ENCODE results near the gene CAMK1D.
"Not testable (repeated sequence)": the region's sequence is repeated elsewhere in the genome, so short reads cannot be mapped to it uniquely, and the experiment has no call there.

Gene CAMK1D

DNA sequence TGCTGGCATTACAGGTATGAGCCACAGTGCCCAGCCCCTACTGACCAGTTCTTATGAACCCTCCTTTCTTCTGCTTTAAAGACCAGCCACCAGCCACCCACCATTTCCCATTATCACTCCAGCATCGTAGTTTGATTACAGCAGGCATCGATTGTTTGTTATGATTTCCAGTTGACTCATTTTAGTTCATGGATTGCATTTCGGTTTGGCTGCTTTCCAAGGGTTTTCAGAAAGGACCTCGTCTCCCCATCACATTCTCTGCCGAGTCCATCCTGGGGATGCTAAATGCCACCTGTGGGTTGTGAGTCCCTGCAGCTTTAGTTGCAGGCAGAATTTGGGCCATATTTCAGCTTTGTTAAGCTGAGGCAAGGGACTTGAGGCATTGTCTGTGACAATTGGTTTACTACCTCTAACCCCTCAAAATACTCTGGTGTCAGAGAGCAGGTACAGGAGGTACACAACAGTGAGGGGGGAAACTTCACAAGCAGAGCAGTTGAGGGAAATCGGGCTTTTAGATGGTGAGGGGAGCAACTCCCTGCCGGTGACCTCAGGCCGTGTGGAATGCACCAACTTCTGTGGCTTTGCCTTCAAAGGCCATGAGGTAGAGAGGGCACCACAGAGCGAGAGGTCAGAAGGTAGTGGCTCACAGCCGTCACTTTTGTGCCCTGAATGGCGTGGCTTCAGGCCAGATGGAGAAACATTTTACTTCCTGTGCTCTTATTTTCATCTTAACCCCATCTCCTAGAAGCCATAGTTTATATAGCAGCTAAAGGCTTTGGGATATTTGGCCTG is 448.3 kb downstream of the CAMK1D start:
- no peak for DNase-seq (ENCODE audit: low read depth)

DNA sequence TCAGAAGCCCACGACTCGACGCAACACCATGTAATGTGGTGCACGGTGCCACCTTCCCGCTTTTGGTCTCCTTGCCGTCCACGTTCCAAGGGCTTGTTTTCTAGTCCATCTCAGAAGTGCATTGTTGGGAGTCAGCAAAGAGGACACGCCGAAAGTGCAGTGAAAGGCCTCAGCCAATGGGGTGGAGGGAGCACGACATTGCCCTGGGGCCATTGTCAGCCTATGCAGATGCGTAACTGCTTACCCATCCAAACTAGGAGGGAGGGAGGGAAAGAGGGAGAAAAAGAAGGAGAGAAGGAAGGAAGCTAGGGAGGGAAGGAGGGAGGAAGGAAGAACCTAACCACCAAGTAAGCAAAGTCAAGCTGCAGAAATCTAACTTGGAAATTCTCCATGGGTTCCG is 449.8 kb downstream of the CAMK1D start:
- no peak for DNase-seq (ENCODE audit: low read depth)

DNA sequence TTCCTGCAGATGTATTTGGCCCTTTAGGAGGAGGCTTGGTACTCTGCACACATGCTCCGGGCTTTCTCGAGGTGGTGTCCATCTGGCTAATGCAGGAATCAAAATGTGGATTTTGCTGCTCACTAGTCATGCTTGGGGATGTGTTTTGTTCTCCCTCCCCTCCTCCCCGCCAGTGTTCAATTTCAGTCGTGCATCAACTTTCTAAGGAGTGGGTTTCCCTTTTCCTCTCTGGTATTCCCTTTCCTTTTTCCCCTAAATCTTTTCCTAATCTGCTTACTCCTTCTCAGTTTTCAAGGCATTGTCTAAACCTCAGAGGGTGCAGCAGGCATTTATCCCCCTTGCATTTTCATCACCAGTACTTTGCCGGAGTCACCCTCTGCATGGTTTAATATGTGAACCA is 450.4 kb downstream of the CAMK1D start:
- no peak for DNase-seq (ENCODE audit: low read depth)

DNA sequence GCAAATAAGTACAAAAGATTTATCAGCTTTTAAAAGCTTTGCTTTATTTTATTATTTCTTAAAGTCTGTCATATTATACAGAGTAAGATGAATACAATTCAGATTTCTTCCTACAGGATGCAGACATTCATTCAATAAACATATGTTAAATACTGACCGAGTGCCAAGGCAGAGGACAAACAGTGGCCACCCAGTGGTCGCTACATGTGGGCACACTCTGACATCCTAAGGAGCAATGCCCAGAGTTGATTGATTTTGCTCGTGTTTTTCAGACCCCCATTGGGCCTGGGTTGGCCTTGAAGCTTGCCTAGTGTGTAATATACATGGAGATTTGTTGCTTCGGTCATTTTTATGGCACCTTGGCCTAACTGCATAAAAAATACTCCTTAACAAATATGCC is 451.0 kb downstream of the CAMK1D start:
- no peak for DNase-seq (ENCODE audit: low read depth)

DNA sequence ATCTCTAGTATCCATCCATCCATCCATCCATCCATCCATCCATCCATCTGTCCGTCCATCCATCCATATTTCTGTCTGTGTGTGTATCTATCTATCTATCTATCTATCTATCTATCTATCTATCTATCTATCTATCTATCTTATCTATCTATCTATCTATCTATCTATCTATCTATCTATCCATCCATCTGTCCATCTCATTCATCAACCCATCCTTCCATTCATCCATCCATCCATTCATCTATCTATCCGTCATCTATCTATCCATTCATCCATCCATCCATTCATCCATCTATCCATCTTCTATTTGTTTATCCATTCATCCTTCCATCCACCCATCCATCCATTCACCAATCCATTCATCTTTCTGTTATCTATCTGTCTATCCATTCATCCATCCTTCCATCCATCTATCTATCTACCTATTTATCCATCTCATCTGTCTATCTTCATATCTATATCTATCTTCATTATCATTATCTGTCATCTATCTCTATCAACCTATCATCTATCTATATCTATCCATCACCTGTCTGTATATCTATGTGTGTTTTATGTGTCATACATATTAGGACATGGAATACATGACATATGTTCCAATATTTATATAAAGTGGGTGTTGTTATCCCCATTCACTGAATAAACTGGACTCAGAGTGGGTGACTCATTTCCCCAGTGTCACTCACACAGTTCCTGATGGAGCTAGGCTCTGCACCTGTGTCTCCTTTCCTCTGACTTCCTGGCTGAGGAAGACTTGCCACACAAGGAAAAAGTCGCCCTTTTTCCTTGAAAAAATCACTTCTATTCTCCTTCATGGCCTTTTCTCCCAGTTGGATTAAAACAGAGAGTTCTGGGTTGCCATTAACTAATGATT is 452.1 kb downstream of the CAMK1D start:
- no peak for DNase-seq (ENCODE audit: low read depth)

DNA sequence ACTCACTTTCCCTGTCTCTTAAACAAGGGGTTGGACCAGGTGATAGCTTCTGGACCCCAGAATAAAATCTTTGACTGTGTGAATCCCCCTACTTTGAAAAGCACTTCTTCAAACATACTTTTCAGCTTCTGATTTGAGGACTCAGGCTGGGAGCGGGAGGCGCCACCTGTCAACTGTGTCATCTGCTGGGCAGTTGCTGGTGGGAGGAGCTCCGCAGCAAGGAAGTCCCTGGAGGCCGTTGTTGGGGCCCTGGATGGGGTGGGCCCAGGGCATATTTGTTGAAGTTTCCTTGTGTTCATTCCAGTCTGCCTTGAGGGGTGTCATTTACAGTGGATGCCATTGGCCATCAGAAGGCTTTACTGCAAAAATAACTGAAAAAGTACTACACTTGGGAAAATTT is 454.4 kb downstream of the CAMK1D start:
- DNase-seq (ENCODE audit: low read depth) = no peak

DNA sequence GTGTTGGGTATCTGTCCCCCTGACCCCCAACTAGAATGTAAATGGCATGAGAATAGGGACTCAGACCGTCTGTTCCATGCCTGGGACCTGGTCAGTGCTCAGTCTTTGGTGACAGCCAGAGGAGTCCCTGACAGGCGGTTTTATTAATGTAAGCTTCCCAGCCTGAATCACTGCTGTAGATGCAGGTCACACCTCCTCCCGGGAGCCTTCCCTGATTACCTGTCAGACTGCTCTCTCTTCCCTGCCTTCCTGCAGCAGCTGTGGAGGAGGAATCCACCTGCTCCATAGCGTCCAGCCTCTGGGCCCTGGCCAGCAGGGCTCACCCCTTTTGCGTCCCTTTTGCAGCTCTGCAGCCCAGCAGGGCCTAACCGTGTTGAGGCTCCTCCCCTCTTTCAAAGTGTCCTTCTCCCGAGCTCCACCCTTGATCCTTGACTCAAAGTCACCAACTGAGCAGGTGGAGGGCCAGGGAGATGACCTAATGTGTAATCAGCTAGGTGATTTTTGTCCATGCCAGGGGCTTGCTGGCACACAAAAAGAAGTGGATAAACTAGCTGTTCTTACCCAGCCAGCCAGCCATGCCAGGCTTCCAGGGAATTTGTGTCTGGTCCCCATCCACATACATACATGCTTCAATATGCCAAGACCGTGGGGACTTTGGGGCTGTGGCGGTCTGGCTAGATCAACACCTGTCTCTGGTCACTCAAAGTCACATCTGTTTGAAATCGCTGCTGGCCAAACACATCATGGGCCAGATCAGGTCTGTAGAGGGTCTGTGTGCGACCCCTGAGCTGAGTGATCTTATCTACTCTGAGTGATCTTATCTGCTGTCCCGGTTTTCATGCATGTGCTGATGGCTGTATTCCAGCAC is 457.1 kb downstream of the CAMK1D start:
- DNase-seq (ENCODE audit: low read depth) = no peak

DNA sequence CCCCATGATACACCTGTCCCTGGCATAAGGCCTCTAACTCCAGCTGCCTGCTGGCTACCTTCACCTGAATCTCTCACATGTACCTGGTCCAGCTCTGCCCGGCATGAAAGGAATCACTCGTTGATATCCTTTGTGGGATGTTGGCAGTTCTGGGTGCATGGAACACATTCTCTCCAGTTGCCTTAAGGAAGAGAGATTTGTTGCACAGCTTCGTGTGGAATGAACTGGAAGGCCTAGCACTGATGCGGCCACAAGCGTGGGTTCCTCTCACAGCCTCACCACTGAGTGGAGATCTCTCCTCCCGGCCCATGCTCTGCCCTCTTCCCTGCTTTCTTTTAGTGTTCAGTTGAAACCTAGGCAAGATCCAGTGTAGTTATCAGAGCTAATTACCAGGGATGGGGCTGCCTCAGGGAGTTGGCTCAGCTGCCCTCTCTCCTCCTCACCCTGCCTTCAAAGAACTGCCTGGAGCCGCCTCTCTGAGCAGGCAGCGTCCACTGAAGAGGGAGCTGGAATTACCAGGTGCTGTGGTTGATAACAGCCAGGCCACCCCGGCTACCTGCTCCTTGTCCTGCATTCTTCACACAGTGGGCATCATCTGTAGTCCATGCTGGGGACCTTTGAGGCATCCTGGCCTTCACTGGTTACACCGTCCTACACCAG is 457.9 kb downstream of the CAMK1D start:
- DNase-seq (ENCODE audit: low read depth) = no peak

DNA sequence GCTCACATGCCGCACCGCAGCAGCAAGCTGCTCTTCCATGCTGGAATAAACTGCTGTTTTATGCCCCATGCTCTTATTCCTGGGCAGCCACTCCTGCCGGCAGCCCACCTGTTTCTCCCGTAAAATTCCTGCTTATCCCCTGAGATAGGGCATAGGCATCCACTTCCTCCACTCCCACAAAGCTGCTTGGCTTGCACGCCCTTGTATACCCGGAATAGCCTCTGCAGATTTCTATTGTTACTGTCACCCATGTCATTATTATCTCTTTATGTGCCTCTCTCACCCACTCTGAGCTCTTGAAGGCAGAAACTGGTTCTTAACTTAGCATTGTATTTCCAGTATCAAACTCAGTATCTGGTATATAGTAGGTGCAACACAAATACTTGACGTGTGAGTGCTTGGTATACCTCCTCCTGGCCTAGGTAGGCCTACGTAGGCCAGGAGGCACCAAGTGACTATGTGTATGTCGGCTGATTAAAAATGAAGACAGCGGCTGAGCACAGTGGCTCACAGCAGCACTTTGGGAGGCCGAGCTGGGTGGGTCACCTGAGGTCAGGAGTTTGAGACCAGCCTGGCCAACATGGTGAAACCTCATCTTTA is 458.8 kb downstream of the CAMK1D start:
- no peak for DNase-seq (ENCODE audit: low read depth)

DNA sequence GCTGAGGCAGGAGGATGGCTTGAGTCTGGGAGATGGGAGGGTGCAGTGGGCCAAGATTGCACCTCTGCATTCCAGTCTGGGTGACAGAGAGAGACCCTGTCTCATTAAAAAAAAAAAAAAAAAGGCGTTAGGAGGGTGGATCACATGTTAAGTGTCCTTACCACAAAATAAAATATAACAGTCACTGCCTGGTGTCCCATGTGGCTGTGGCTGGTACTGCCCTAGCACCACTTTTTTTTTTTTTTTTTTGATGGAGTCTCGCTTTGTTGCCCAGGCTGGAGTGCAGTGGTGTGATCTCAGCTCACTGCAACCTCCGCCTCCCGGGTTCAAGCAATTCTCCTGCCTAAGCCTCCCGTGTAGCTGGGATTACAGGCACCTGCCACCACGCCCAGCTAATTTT is 460.7 kb downstream of the CAMK1D start:
- DNase-seq (ENCODE audit: low read depth) = not testable (repeated sequence)

DNA sequence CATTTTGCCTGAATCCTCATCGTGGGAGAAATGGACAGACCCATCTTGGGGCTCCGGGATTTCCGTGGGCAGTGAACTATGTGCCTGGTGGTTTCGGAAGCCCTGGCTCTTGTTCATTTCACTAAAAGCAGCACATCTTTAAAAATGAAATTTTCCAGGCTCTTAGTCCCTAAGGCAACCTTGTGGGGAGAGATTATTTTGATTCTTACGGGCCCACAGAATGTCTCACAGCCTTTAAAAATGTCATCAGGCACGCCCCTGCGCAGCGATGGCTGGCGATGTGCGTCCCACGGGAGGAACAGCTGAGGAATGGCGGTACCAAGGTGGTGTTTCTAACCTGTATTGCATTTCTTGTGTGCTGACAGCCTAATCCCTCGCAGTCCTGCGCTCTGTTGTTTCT is 462.5 kb downstream of the CAMK1D start:
- DNase-seq (ENCODE audit: low read depth) = no peak

DNA sequence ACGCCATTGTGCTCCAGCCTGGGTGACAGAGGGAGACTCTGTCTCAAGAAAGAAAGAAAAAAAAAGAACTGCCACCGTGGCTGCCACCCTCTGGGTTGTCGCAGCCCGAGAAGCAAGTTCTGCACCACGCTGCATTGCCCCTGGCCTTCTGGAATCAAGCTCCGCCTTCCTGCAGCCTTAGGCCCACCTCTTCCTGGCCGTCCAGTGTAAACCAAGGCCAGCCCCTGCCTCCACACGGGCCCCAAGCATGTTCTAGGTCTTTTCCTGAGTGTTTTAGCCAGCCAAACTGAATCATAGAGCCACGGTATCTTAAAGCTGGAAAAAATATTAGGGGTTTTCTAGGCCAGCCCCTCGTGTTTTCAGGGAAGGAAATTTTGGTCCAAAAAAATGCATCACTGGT is 463.2 kb downstream of the CAMK1D start:
- no peak for DNase-seq (ENCODE audit: low read depth)

DNA sequence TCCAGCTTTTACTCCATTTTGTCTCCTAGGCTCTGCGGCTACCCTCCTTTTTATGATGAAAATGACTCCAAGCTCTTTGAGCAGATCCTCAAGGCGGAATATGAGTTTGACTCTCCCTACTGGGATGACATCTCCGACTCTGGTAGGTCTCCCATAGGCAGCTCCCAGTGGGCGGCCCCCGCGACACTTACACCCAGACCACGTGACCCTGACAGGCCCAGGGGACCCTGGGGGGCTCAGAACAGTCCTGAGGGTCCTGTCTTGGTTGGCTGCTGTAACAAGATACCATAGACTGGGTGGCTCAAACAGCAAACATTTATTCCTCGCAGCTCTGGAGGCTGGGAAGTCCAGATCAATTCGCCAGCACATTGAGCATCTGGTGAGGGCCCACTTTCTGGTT is 464.8 kb downstream of the CAMK1D start:
- no peak for DNase-seq (ENCODE audit: low read depth)

DNA sequence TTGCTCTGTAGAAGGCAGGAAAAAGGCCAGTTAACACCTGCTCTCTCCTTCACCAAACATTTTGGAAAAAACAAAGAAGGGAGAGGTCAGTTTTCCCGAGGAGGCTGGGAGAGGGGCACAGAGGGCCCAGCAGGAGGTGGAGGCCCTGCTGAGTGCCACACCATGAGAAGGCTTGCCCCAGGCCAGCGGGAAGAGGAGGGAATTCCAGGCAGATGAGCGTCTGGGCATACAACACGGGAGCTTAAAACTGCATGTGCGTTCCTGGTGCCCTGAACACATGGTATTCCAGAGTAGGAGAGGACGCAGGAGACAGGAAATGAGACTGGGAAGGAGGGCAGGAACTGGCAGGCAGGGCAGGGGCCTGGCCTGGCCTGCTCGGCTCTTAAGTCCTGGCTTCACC is 469.7 kb downstream of the CAMK1D start:
- no peak for DNase-seq (ENCODE audit: low read depth)

DNA sequence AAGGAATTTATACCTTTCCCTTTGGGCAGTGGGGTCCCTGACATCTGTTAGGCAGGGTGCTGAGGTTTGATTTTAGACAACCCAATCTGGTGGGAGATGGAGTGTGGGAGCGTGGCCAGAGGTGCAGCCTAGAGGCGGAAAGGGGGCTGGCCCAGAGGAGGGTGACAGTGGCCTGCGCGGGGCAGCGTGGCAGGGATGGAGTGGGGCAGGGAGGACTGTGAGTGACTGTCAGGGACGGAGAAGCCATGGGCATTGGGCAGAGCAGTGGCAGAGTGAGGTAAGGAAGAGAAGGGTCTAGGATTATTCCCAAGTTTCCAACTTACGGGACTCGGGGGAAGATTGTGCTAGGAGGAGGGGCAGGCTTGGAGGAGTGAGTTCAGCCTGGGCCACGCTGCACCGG is 470.3 kb downstream of the CAMK1D start:
- DNase-seq (ENCODE audit: low read depth) = no peak

DNA sequence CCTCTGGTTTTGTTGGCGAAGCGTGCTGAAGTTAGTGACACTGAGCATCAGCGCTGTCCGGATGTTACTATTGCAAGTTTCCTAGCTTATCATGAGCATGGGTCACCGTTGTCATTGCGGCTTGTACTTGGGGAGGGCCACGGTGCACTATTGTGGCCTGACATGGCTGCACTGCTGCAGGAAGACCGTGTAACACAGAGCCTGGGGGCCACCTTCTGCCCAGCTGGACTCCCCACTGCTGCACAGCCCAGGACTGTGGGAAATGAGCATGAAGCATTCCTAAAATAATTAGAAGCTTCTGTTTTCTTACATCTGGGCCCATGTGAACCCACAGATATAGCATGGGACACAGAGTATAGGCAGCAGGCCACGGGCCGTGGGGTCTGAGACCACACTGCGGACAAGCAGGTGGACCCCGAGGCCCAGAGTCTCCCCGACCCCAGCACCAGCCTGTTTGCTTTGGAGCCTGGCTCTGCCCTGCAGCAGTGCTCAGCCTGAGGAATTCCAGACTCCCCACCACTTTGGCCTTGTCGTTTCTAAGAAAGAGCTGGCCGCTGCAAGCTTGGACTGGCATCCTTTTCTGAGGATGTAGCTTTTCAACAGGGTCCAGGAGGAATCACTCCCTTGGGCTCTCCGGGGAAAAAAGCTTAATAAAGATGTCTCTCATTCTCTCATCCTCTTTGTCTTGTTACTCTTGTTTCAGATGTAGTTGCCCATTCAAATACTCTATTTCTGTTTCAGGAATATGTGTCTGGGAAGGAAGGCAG is 473.0 kb downstream of the CAMK1D start:
- no peak for DNase-seq (ENCODE audit: low read depth)

DNA sequence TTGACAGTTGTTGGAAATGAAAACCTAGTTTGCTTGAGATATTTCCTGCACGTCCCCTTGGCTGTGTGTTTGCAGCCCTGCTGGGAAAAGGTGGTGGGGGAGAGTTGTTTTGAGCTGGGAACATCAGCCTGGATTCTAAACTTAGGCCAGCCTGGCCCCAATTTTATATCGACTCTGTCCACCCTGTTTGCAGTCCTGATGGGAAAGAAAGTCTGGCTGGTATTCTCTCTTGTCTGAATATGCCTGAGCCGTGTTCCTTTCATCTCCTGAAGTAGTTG is 473.5 kb downstream of the CAMK1D start:
- DNase-seq (ENCODE audit: low read depth) = no peak

DNA sequence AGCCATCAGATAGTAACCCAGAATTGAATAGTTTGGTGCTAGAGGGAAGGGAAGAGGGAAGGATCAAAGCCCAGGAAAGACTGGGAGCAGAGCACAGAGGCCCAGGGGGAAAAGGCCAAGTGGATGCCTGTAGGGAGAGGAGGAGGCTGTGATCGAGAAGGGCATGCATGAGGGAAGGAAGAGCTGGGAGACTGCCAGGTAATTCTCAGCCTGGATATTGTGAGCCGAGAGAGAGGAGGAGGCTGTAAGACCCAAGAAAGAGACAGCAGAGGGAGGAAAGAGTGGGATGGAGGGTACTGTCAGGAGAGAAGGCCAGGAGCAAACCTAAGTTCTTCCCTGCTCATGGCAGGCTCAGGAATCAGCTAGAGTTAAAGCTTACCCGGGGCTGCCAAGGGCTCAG is 474.0 kb downstream of the CAMK1D start:
- DNase-seq (ENCODE audit: low read depth) = no peak

DNA sequence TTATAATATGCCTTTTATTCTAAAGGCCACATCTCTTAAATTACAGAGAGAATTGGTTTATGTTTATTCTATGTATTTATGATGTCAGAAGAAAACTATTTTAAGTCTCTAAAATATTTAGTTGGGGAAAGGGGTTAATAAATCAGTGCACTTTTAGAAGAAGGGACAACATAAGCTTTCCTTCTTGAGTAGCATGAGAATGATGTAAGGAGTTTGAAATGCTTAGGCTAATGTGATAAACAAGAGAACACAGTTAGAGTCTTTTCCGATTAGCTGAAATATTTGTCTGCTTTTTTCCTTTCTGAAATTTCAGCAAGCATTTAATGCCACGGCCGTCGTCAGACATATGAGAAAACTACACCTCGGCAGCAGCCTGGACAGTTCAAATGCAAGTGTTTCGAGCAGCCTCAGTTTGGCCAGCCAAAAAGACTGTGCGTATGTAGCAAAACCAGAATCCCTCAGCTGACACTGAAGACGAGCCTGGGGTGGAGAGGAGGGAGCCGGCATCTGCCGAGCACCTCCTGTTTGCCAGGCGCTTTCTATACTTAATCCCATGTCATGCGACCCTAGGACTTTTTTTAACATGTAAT is 476.0 kb downstream of the CAMK1D start:
- no peak for DNase-seq (ENCODE audit: low read depth)

DNA sequence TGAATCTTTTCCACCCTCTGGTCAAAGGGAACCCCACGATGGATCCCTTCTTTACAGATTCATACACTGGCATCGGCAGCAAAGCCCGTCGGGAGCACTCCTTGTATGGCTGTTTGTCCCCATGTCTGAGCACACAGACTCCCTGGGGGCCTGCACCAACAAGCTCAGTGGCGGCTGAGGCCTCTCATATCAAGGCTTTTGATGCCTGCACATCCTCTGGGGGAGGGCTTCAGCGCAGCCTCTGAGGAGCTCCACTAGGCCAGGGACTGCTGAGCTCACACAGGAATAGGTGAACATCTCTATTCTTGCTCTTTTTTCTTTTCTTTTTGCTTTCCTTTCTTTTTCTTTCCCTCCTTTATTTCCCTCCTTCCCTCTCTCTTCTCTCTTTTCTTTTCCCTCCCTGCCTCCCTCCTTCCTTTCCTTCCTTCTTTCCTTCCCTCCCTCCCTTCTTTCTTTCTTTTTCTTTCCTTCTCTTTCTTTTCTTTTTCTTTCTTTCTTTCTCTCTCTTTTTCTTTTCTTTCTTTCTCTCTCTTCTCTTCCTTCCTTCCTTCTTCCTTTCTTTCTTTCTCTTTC is 477.5 kb downstream of the CAMK1D start:
- no peak for DNase-seq (ENCODE audit: low read depth)

Data from GM04503 (cell line).